ENCODE results near the gene C4orf17. TPM values are rescaled to one million over a fixed set of nuclear protein-coding genes. Genes with fewer than 3 reads are reported as not detected.
"Not testable (repeated sequence)": the region's sequence is repeated elsewhere in the genome, so short reads cannot be mapped to it uniquely, and the experiment has no call there.

C4orf17 gene
- total RNA-seq, 2 experiments from 2014 or later: not detected

DNA sequence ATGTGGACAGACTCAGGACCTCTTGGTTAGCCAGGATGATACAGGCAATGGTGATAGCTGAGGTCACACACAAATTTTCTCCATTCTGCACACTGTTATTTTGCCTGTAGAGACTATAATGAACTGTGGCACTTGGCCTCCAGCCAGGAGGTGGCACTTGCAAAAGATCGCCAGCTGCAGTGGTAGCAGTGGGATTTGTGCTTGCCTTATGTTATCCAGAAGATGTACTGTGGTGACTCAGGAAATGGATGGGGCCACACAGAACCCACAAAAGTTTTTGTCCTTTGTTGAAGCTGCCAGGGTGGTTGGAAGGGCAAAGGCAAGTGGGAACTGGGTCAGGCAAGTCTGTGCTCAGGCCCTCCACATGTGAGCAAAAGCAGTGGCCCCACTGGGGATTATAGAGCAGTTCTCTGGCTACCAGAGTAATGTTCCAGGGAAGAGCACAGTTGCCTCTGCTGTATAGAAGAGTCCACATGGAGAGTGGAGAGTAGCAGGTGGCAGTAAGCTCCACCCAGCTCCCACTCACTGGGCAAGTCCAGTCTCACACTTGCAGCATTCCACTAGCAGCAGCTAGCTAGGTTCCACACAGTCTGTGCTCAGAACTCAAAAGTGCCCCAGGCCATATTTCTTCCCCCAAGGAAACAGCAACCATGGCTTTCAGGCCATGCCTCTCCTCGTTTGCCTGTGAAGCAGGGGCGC, 5.9 kb upstream of the C4orf17 start:
- peak overlapping the region; percentile 32 for H3K27ac Mint-ChIP-seq
- ChIA-PET POLR2A (no interaction called here), CTCF (interaction anchor here (0.8 to 1.0 kb wide), 3 partner anchors 18 to 35 kb away, joined by 3 read pairs; no protein-coding TSS in a partner anchor)
- peaks cover 1% of the 10 kb centered on the region for H3K36me3 Mint-ChIP-seq (ENCODE audit: low read depth)
- H3K4me1 Mint-ChIP-seq: peaks cover 45% of the 10 kb centered on the region
- DNase-seq: no peak
- peaks cover 7% of the 10 kb centered on the region for H3K9me3 Mint-ChIP-seq
- H3K4me3 Mint-ChIP-seq: no peak overlapping the region
- H3K27me3 Mint-ChIP-seq: no peaks in the 10 kb centered on the region

DNA sequence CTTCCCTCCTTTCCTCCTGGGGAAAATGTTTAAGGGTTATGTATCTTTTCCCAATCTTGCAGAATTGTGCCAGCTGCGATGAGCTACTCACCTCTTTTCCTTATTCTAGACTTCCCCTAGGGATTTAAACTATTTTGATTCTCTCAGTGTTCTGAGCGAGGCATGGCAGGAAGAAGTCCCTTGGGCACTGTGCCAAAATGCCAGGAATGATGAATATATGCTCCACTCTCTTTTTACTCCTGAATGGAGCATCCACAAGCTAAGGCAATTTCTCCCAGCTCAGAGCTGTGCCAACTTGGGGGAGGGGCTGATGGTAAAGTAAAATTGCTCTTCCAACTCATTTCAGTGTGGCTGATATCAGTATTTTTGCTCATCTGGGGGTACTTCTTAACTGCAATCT, 4.0 kb upstream of the C4orf17 start:
- Mint-ChIP-seq H3K4me3 (no peak overlapping the region), H3K27ac (peak overlapping the region; percentile 87), H3K36me3 (ENCODE audit: low read depth) (peaks cover 1% of the 10 kb centered on the region), H3K27me3 (no peaks in the 10 kb centered on the region), H3K4me1 (peaks cover 45% of the 10 kb centered on the region), H3K9me3 (peaks cover 7% of the 10 kb centered on the region)
- POLR2A ChIA-PET: no interaction called here
- CTCF ChIA-PET: no interaction called here
- no peak for DNase-seq

DNA sequence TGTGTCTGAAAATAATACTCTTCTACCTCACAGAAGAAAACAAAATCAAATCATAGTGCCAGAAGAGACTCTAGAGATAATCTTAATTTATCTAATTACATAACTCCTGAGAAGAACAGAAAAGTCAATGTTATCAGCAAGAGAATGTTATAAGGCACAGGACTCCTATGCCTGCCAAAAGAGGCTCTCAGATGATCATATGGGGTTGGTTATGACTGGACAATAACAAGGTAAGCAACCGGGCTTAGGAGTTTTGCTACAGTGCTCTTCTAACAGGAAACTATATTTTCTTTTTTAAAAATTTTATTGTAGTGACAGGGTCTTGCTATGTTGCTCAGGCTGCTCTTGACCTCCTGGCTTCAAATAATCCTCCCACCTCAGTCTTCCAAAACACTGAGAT, 3.5 kb upstream of the C4orf17 start:
- Mint-ChIP-seq H3K27ac (peak overlapping the region; percentile 87), H3K36me3 (ENCODE audit: low read depth) (peaks cover 1% of the 10 kb centered on the region), H3K4me1 (peaks cover 45% of the 10 kb centered on the region), H3K4me3 (no peak overlapping the region), H3K9me3 (peaks cover 7% of the 10 kb centered on the region), H3K27me3 (no peaks in the 10 kb centered on the region)
- ChIA-PET CTCF (no interaction called here), POLR2A (no interaction called here)
- no peak for DNase-seq

DNA sequence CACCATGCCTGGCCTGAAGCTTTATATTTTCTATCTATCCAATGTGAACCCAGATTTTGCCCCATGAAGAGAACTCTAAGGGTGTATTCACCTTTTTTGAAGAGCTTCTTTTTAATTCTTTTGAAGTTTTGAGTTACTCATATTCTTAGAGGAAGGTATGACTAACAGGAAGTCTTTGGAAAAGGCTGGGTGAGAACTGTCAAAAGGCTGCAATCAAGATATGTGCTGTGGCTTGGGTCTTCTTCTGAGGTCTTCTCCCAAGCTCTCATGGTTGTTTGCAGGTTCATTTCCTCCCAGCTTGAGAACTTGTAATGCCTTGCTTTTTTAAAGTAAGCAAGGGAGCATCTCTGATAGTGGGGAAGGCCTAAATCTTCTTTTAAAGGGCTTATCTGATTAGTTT, 3.1 kb upstream of the C4orf17 start:
- ChIA-PET CTCF (no interaction called here), POLR2A (no interaction called here)
- Mint-ChIP-seq H3K4me3 (no peak overlapping the region), H3K4me1 (peaks cover 45% of the 10 kb centered on the region), H3K27me3 (no peaks in the 10 kb centered on the region), H3K36me3 (ENCODE audit: low read depth) (peaks cover 1% of the 10 kb centered on the region), H3K27ac (peak overlapping the region; percentile 87), H3K9me3 (peaks cover 7% of the 10 kb centered on the region)
- peak; percentile 54 for DNase-seq

DNA sequence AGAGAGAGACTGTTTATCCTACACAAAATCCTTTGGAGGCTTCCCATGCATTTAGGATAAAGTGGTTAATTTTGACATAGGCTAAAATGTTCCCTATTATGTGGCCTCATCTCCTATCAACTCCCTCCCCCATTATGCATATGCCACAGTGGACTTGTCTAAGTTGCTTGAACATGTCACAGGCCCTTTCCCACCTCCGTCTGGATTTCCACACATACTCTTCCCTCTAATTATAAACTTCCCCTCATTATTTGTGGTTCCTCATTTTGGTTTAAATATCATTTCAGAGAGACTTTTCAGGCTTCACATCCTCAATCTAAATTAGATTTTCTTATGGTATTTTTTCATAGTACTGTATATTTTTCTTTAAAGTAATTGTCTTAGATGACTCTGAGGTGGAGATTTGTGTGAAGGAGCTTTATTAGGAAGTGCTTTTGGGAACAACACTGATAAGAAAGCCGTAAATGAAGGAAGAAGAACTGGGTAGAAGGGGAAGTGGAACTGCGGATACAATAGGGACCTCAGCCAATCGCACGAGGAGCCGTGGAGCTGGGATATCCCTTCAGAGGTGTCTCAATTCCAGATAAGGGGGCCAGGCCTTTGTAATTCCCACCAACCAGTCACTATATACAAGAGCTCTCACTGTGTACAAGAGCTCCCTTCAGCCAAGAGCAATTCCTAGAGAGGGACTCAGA, 7.9 kb downstream of the C4orf17 start:
- no peak overlapping the region for H3K27ac Mint-ChIP-seq
- H3K36me3 Mint-ChIP-seq (ENCODE audit: low read depth): no peaks in the 10 kb centered on the region
- no peaks in the 10 kb centered on the region for H3K27me3 Mint-ChIP-seq
- H3K4me1 Mint-ChIP-seq: no peaks in the 10 kb centered on the region
- ChIA-PET POLR2A (interaction anchor here (0.6 kb wide), 1 partner anchor 18 kb away, joined by 3 read pairs; no protein-coding TSS in a partner anchor), CTCF (interaction anchor here (1.1 to 1.2 kb wide), 2 partner anchors 9 to 15 kb away, joined by 3 to 4 read pairs; no protein-coding TSS in a partner anchor)
- no peak for DNase-seq
- H3K9me3 Mint-ChIP-seq: no peaks in the 10 kb centered on the region
- no peak overlapping the region for H3K4me3 Mint-ChIP-seq

DNA sequence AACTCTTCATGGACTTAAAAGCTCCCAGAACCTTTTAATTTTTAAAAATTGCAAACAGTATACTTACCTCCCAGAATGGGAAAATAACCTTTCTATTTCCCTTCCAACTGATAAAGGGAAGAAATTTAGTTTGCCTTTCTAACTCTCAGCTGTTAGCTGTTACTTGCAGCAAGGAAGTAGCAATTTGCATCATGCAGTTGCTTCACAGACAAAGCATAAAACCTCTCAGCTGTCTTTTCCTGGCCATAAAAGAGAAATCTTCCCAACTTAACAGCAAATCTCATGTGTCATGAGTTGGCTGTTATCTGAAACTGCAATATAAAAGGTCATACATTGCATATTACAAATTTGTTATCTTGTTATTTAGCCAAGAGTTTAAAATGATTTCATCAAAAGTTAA, 18.4 kb downstream of the C4orf17 start:
- ChIA-PET POLR2A (no interaction called here), CTCF (no interaction called here)
- Mint-ChIP-seq H3K27ac (no peak overlapping the region), H3K9me3 (no peaks in the 10 kb centered on the region), H3K4me1 (no peaks in the 10 kb centered on the region), H3K36me3 (ENCODE audit: low read depth) (no peaks in the 10 kb centered on the region), H3K27me3 (peaks cover 3% of the 10 kb centered on the region), H3K4me3 (no peak overlapping the region)
- DNase-seq: no peak

DNA sequence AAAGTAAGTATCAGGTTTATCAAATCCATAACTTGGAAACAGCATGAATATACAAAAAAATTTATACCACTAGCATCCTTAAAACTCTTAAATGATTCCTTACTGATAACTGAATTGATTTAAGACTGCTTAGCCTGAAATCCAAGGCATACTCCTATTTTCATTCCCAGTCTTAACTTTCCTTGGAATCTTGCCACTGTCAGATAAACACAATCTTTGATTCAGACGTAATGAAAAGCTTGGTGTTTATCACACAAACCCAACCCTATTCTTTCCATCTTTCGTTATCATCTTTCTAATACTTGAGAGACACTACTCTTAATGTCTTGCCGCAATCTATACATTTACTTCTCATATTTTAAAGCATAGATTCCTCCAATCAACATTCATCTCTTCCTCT, 19.1 kb downstream of the C4orf17 start:
- H3K27me3 Mint-ChIP-seq: peaks cover 3% of the 10 kb centered on the region
- ChIA-PET CTCF (no interaction called here), POLR2A (no interaction called here)
- no peak overlapping the region for H3K27ac Mint-ChIP-seq
- DNase-seq: no peak
- no peak overlapping the region for H3K4me3 Mint-ChIP-seq
- H3K9me3 Mint-ChIP-seq: peaks cover 2% of the 10 kb centered on the region
- no peaks in the 10 kb centered on the region for H3K4me1 Mint-ChIP-seq
- H3K36me3 Mint-ChIP-seq (ENCODE audit: low read depth): no peaks in the 10 kb centered on the region

DNA sequence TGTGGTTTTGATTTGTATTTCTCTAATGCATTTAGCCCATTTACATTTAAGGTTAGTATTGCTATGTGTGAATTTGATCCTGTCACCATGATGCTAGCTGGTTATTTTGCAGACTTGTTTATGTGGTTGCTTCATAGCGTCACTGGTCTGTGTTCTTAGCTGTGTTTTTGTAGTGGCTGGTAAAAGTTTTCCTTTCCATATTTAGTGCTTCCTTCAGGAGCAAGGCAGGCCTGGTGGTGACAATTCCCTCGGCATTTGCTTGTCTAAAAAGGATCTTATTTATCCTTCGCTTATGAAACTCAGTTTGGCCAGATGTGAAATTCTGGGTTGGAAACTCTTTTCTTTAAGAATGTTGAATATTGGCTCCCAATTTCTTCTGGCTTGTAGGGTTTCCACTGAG, 23.9 kb downstream of the C4orf17 start:
- H3K9me3 Mint-ChIP-seq; CTCF ChIA-PET; H3K4me3 Mint-ChIP-seq; DNase-seq; POLR2A ChIA-PET; H3K4me1 Mint-ChIP-seq; H3K27me3 Mint-ChIP-seq; H3K27ac Mint-ChIP-seq; H3K36me3 Mint-ChIP-seq (ENCODE audit: low read depth): not testable (repeated sequence)

DNA sequence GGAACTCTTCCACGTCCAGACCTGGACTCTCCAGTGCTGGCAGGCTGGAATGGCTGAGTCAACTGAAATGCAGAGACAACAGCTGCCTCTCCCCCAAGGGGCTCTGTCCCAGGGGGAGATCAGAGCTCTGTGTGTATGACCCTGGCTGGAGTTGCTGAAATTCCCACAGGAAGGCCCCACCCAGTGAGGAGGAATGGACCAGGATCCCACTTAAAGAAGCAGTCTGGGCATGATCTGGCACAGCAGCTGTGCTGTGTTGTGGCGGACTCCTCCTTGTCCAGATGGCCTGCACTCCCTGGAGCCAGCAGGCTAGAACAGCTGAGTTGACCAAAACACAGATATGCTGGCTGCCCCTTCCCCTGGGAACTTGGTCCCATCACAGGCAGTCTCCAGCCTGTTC, 25.4 kb downstream of the C4orf17 start:
- Mint-ChIP-seq H3K27me3 (peaks cover 3% of the 10 kb centered on the region), H3K4me1 (no peaks in the 10 kb centered on the region), H3K4me3 (no peak overlapping the region), H3K9me3 (peaks cover 2% of the 10 kb centered on the region), H3K36me3 (ENCODE audit: low read depth) (no peaks in the 10 kb centered on the region), H3K27ac (no peak overlapping the region)
- CTCF ChIA-PET: no interaction called here
- POLR2A ChIA-PET: no interaction called here
- no peak for DNase-seq

DNA sequence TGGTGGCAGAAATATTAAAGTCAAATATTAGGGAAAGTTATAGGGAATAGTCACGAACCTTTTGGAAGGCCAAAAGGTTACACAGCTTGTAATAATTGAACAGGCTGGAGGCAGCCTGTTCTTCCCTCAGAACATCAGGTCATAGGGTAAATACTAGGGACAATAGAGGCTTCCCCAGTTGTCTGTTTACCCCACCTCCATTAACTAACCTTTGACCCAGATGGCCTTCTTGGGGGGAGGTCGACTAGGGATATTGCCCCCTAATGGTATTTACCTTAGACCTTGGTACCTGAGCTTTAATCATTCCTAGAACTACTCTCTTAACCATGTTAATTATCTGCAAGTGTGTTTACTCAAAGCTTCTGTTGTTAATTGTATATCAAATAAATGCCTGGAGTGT, 26.0 kb downstream of the C4orf17 start:
- DNase-seq: no peak
- Mint-ChIP-seq H3K4me1 (no peaks in the 10 kb centered on the region), H3K36me3 (ENCODE audit: low read depth) (no peaks in the 10 kb centered on the region), H3K9me3 (peaks cover 2% of the 10 kb centered on the region), H3K27me3 (peaks cover 3% of the 10 kb centered on the region), H3K27ac (no peak overlapping the region), H3K4me3 (no peak overlapping the region)
- ChIA-PET POLR2A (interaction anchor here (0.6 kb wide), 1 partner anchor 18 kb away, joined by 3 read pairs; no protein-coding TSS in a partner anchor), CTCF (no interaction called here)

DNA sequence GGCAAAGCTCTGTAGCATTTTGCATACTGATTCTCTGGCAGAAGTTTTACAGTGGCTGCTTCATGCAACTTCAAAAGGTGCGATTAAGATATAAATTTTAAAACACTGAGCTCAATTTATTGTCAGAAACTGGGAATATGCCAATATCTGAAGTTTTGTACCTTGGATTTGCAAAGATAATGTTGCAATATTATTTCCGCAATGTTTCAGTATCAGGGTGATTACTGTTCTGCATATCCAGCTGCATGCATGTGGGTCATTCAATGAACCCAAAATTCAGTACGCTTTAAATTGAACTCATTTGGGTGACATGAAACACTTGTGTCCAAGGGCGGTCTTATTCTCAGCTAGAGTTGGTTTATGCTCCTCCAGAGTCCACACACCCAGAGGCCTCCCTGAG, 26.9 kb downstream of the C4orf17 start:
- POLR2A ChIA-PET: no interaction called here
- Mint-ChIP-seq H3K9me3 (peaks cover 2% of the 10 kb centered on the region), H3K4me3 (no peak overlapping the region), H3K4me1 (no peaks in the 10 kb centered on the region), H3K36me3 (ENCODE audit: low read depth) (no peaks in the 10 kb centered on the region), H3K27ac (no peak overlapping the region), H3K27me3 (no peaks in the 10 kb centered on the region)
- no peak for DNase-seq
- CTCF ChIA-PET: no interaction called here

DNA sequence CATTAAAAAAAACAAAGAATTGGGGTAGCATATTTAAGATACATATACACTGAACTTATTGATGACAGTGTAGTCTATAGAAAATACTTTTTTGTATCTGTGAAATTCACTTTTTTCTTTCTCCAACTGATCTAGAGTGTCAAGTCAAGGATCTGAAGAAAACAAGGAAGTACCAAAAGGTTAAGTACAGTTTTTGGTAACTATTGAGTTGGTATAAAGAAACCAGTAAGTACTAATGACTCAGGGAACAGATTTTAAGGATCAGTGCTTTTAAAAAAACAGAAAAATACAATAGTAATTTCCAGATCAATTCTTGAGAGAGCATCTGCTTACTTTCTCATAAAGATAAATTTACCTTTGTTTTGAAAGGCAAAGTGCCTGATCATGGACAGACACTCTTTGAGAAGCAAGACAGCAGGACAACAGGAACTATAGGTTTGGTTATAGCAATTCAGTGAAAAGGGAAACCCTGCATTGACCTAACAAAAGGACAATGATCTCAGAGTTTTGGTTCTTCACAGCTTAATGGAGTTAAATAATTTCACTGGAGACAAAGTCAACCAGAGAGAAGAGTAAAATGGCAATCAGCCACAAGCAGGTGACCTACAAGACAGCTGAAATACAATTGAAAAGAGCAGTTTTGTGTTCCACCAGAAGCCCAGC, 29.6 kb downstream of the C4orf17 start:
- Mint-ChIP-seq H3K4me1 (no peaks in the 10 kb centered on the region), H3K27ac (no peak overlapping the region), H3K36me3 (ENCODE audit: low read depth) (peaks cover 2% of the 10 kb centered on the region), H3K9me3 (peaks cover 1% of the 10 kb centered on the region), H3K4me3 (no peak overlapping the region), H3K27me3 (no peaks in the 10 kb centered on the region)
- no peak for DNase-seq
- POLR2A ChIA-PET: no interaction called here
- CTCF ChIA-PET: no interaction called here

DNA sequence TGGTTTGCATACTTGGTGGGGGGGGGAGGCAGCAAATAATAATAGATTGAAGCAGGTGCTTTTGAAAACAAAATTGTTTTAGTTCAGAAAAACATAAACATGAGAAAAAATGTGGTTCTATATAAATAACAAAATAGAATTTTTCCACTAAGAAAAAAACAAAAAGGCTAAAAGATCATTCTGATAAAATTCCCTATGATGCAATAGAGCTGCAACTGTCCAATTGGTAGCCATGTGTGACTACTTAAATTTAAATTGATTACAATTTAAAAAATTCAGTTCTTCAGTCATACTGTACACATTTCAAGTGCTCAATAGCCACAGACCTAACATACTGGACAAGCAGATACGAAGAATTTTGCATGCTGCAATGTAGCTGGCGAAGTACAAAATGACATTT, 42.1 kb downstream of the C4orf17 start:
- Mint-ChIP-seq H3K27ac (no peak overlapping the region), H3K36me3 (ENCODE audit: low read depth) (peaks cover 3% of the 10 kb centered on the region), H3K4me3 (no peak overlapping the region), H3K4me1 (no peaks in the 10 kb centered on the region), H3K27me3 (no peaks in the 10 kb centered on the region), H3K9me3 (no peaks in the 10 kb centered on the region)
- DNase-seq: no peak
- CTCF ChIA-PET: no interaction called here
- POLR2A ChIA-PET: no interaction called here

All from activated CD4-positive, alpha-beta T cell treated with anti-CD3 and anti-CD28 coated beads, Interleukin-2, amount 10 ng/mL, durations not matched to agents 7 days and 5 days (primary cell).